HG03558 (cell line): ENCODE data around the gene SIGLEC1.

Source experiments
- ATAC-seq: cut with Tn5 transposase; IDR thresholded peaks from one replicate; pipeline ENCODE4 v1.9.1; 2021; ENCODE audit warnings: moderate number of reproducible peaks; ENCODE audit not compliant: unreplicated experiment; ENCODE audit errors: extremely low read depth

SIGLEC1 gene

GRCh38 chr20:3702611-3703391 is 9.6 kb downstream of the SIGLEC1 start:
- no peak for ATAC-seq

GRCh38 chr20:3701061-3701998 is 11.1 kb downstream of the SIGLEC1 start:
- no peak for ATAC-seq

- ATAC-seq = no peak
These were observed 13.4 kb downstream of the SIGLEC1 start for GRCh38 chr20:3699037-3699436.

- no peak for ATAC-seq
These were observed 13.8 kb downstream of the SIGLEC1 start for GRCh38 chr20:3698591-3699001.

- no peak for ATAC-seq
These were observed 14.7 kb downstream of the SIGLEC1 start for GRCh38 chr20:3697588-3698305.

GRCh38 chr20:3696745-3697587 is 15.4 kb downstream of the SIGLEC1 start:
- no peak for ATAC-seq

- no peak for ATAC-seq
These were observed 16.2 kb downstream of the SIGLEC1 start for GRCh38 chr20:3696200-3696599.

- no peak for ATAC-seq
These were observed 17.5 kb downstream of the SIGLEC1 start for GRCh38 chr20:3694864-3695263.

GRCh38 chr20:3693376-3693775 is 19.0 kb downstream of the SIGLEC1 start:
- no peak for ATAC-seq

- ATAC-seq = no peak
These were observed 19.6 kb downstream of the SIGLEC1 start for GRCh38 chr20:3692706-3693294.

- no peak for ATAC-seq
These were observed 20.5 kb downstream of the SIGLEC1 start for GRCh38 chr20:3691897-3692296.

- no peak for ATAC-seq
These were observed 21.1 kb downstream of the SIGLEC1 start for GRCh38 chr20:3691306-3691705.

- no peak for ATAC-seq
These were observed 22.0 kb downstream of the SIGLEC1 start for GRCh38 chr20:3690413-3690812.

GRCh38 chr20:3689978-3690377 is 22.4 kb downstream of the SIGLEC1 start:
- no peak for ATAC-seq

GRCh38 chr20:3687655-3688054 is 24.7 kb downstream of the SIGLEC1 start:
- ATAC-seq = no peak

- no peak for ATAC-seq
These were observed 25.5 kb downstream of the SIGLEC1 start for GRCh38 chr20:3686867-3687321.

GRCh38 chr20:3686421-3686820 is 26.0 kb downstream of the SIGLEC1 start:
- no peak for ATAC-seq

GRCh38 chr20:3685341-3685740 is 27.1 kb downstream of the SIGLEC1 start:
- ATAC-seq = no peak
